Measurements from ENCODE around the gene CENPC.
"Not testable (repeated sequence)": the region's sequence is repeated elsewhere in the genome, so short reads cannot be mapped to it uniquely, and the experiment has no call there.

CENPC gene

GRCh38 chr4:67550857-67551256 lies 5.6 kb upstream of the CENPC start:
- no peak for DNase-seq

DNA sequence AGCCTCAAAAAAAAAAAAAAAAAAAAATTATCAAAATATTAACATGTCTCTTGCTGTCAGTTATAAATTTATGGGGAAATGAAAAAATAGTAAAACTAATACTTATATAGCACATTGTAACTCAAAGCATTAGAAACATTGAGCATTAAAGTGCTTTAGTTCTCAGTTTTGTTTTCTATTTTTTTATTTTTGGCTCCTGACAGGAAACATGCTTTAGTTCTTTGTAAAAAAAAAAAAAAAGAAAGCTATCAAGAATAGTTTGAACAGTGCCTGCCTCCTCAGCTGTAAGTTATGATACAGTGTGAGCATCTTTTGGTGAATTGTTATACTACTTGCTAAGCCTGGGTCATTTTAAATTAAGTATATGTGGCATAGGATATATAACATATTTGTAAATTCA lies 5.1 kb upstream of the CENPC start:
- DNase-seq: no peak

- DNase-seq: peak; percentile 28
These were observed 3.8 kb upstream of the CENPC start for GRCh38 chr4:67549123-67549522.

GRCh38 chr4:67546971-67547370 lies 1.7 kb upstream of the CENPC start:
- DNase-seq: no peak

DNA sequence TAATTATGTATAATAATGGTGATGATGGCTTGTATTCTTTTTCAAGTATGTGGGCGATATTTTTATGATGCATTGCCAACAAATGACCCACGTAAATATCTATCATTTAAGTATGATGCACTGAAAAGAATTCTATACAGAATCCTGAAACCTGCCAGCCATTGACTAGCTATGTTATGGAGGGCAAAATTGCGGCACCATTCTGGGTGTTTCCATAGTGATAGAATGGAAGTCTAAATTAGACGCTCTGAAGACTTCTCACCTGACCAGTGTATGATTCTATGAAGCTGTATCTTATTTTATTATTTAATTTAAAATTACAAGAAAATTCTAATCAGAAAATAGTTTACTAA lies 677 bp upstream of the CENPC start:
- no peak for DNase-seq

GRCh38 chr4:67542076-67542475 lies 3.2 kb downstream of the CENPC start:
- DNase-seq: no peak

GRCh38 chr4:67539830-67540229 lies 5.5 kb downstream of the CENPC start:
- no peak for DNase-seq

GRCh38 chr4:67535280-67535840 lies 9.9 kb downstream of the CENPC start:
- DNase-seq: no peak

GRCh38 chr4:67533112-67533511 lies 12.2 kb downstream of the CENPC start:
- no peak for DNase-seq

GRCh38 chr4:67532397-67532796 lies 12.9 kb downstream of the CENPC start:
- DNase-seq: not testable (repeated sequence)

DNA sequence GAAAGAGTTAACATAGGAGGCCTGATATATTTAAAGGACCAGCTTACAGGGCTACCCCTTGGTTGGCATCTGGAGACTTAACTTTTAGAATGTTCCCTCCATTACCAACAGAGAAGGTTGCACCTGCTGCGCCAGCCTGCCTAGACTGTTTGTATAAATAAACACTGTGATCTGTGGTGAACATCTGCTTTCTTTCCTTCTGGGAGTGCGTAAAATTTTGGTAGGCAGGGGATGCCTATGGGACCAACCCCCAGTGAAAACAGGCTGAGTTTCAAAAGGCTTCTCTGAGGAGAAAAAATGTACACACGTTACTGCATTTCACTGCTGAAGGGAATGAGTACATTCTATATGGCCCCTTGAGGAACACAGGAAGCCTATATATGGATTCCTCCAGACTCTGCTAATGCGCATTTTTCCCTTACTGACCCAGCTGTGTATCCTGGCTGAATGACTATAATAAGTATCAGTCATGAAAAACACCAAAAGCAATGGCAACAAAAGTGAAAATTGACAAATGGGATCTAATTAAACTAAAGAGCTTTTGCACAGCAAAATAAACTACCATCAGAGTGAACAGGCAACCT lies 13.8 kb downstream of the CENPC start:
- no peak for DNase-seq

DNA sequence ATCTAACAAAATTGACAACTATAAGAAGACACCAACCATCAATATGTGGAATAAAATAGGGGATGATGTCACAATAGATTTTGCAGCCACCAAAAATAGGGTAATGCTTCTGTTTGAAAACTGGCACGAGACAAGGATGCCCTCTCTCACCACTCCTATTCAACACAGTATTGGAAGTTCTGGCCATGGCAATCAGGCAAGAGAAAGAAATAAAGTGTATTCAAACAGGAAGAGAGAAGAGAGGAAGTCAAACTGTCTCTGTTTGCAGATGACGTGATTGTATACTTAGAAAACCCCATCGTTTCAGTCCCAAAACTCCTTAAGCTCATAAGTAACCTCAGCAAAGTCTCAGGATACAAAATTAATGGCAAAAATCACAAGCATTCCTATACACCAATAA lies 21.2 kb downstream of the CENPC start:
- DNase-seq: not testable (repeated sequence)

GRCh38 chr4:67522851-67523671 lies 22.2 kb downstream of the CENPC start:
- DNase-seq: peak; percentile 54

DNA sequence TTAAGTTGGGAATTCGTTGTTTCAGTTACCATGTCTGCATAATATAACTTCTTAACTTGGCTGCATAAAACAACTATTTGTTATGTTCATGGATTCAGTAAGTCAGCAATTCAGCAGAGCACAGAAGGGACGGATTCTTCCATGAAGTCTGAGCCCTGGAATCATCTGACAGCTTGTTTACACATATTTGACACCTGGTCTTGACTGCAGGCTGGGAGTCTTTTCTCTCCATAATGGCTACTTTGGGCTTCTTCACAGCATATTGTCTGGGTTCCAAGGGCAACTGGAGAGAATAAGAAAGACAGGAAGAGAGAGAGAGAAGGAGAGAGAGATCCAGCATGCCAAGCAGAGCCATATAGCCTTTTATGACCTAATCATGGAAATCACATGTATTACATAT lies 23.1 kb downstream of the CENPC start:
- DNase-seq: no peak

DNA sequence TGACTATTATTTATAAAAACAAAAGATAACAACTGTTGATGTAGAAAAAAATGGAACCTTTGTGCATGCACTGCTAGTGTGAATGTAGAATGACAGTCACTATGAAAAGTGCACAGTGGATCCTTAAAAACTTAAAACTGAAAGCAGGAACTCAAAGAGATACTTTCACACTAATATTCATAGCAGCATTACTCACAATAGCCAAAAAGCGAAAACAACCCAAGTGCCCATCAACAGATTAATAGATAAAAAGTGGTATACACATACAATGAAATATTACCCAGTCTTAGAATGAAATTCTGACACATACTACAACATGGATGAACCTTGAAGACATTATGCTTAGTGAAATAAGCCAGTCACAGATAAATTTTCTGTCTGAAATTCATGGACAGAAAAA lies 23.8 kb downstream of the CENPC start:
- DNase-seq: peak; percentile 47

GRCh38 chr4:67520141-67520540 lies 25.2 kb downstream of the CENPC start:
- DNase-seq: no peak

- DNase-seq: no peak
These were observed 32.8 kb downstream of the CENPC start for GRCh38 chr4:67512501-67512900.

DNA sequence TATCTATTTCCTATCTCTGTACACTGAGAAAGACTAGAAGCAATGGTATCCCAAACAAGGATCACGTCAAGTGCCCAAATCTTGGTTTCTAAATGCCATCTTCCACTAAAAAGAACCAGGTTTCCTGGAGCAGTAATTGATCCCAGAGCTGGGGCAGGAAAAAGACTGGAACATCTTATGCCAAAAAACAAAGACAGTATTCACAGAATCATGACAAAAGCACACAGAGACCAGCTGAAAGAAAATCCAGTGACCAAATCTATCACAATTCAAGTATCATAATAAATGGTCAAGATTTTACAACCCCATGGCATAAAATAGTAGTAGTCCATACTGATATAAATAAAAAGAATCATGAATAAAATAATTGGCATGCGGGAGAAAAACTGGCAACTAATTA lies 44.9 kb downstream of the CENPC start:
- DNase-seq: no peak

- no peak for DNase-seq
These were observed 45.5 kb downstream of the CENPC start for GRCh38 chr4:67499799-67500198.

- DNase-seq: peak; percentile 41
These were observed 61.3 kb downstream of the CENPC start for GRCh38 chr4:67483868-67484602.

DNA sequence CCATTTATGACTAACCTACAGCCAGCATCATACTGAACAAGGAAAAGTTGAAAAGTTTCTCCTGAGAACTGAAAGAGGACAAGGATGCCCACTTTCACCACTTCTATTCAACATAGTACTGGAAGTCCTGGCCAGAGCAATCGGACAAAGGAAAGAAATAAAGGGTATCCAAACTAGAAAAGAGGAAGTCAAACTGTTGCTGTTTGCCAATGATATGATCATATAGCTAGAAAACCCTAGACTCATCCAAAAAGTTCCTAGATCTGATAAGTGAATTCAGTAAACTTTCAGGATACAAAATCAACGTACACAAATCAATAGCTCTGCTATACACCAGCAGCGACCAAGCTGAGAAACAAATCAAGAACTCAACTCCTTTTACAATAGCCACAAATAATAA lies 64.5 kb downstream of the CENPC start:
- no peak for DNase-seq

GRCh38 chr4:67475155-67475554 lies 70.1 kb downstream of the CENPC start:
- DNase-seq: peak; percentile 45

GRCh38 chr4:67470871-67471270 lies 74.4 kb downstream of the CENPC start:
- DNase-seq: no peak

GRCh38 chr4:67468830-67469229 lies 76.5 kb downstream of the CENPC start:
- DNase-seq: no peak
